NT2/D1 (cell line): ENCODE data around the gene ZNF322.

Experiments used
- SUZ12 ChIP-seq: IDR thresholded peaks from 2 replicates; pipeline ENCODE4 v1.6.1; 2011; ENCODE audit not compliant: insufficient read length, insufficient read depth; ENCODE audit errors: extremely low read depth
- YY1 ChIP-seq: IDR thresholded peaks from 2 replicates; pipeline ENCODE4 v1.6.1; 2011; ENCODE audit not compliant: insufficient read length, insufficient read depth

DNA sequence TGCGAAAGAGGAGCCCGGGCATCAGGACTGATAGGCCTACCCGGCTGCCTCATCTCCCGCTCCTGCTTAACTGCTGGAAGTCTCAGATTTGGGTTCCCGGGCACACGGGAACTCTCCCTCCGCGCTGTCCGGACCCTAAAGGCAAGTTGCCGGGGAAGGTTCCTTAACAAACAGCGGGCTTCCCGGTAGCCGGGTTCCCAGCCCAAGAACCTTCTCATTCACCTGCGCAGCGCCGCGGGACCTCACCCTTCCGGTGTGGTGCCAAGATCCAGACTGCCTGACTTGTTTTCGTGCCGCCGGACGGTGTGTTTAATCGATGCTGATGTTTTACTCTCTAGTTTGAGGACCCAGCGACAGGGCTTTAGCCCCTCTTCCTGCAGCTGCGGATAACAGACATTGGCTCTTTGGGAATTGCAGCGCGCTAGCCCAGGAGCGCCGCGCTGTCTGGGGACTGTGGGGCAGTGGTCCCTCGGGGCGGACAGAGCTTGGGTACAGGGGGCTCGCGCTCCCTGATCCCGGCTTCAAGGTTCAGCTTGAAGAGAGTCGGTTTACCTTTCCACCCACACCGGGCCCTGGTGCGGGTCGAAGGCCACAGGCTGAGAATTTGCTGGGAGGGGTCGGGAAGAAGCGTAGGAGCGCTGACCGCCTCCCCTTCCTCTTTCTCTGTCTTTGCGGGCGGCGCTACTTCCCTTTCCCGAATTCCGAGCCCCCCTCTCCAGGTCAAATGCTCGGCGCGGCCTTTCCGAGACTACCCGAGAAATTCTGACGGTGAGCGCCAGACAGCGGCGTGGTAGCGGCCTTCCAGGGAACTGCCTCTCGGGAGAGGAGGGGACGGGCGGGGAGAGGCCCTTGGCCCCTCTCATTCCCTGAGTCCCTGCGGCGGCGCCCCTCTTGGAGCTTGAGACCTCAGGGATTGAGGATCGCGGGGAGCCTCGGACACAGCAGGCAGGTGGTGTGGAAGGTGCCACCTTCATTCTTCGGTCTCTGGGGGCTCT is 45.6 kb downstream of the ZNF322 start:
- TF ChIP-seq YY1 (no peak), SUZ12 (no peak)
